CD4-positive, alpha-beta T cell treated with Interleukin-15 for 1 hour (primary cell): ENCODE measurements around the gene TM9SF2.
"Not testable (repeated sequence)": the region's sequence is repeated elsewhere in the genome, so short reads cannot be mapped to it uniquely, and the experiment has no call there.

ENCODE experiments used
- DNase-seq: peaks from one replicate; pipeline ENCODE4 v3.0.0-alpha.2; 2020

The TM9SF2 gene

GRCh38 chr13:99542788-99543406, 41.6 kb downstream of the TM9SF2 start:
- peak; percentile 72 for DNase-seq

GRCh38 chr13:99545361-99545760, 44.1 kb downstream of the TM9SF2 start:
- DNase-seq = no peak

DNA sequence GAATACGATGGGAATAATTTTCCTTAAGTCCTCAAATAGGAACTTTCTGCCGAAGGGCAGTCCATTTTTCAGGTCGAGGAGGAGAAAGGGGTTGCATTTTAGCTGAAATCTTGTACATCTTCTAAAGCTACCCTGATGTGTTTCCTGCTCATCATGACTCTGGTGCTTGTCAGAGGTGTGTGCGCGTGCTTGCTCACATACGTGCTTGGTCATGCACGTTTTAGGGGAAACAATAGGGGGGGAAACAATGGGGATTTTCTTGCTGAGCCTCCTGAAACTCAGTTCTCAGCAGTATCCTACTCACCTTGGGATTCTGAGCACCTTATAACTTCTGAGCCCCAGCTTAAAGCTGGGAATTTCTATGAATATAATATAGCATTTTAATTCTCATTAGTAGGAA, 44.7 kb downstream of the TM9SF2 start:
- no peak for DNase-seq

- DNase-seq = no peak
Observed at GRCh38 chr13:99546878-99547277, 45.6 kb downstream of the TM9SF2 start.

GRCh38 chr13:99548448-99548847, 47.2 kb downstream of the TM9SF2 start:
- no peak for DNase-seq

DNA sequence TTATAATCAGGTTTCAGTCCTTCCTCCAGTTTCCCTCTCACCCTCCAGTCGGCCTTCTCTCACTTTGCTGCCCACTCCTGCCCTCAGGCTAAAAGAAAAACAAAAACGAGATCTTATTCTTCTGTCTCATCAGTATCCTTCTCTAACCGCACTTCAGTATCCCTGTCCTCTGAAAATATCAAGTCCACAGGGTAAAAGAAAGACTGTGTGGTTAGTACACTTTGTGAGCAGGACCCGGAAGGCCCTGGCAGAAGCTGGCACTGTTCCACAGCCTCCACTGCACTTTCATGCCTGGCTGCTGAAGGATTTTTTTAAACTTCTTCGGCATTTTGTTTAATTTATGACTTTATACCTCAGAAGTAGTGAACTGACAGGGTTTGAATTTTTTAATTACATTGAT, 51.8 kb downstream of the TM9SF2 start:
- no peak for DNase-seq

DNA sequence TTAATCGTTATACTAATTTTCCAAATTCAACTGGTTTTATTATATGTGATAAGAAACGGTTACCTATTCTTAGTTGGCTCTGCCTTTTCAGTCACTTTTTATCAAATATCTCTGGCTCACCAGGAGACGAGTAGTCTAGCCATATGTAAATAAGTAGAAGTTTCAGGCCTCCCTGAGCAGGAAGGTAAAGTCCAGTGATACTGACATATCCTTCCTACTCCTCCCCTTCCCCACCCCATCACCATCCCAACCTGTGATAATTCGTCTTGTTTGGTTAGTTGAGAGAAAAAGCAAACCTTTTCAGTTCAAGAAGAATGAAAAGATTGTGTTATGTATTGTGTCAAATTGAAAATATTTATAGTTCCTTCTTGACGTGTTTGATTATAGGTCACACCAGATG, 53.9 kb downstream of the TM9SF2 start:
- DNase-seq = no peak

GRCh38 chr13:99556867-99557443, 55.7 kb downstream of the TM9SF2 start:
- DNase-seq = no peak

- DNase-seq = no peak
Observed at GRCh38 chr13:99558570-99559180, 57.4 kb downstream of the TM9SF2 start.

DNA sequence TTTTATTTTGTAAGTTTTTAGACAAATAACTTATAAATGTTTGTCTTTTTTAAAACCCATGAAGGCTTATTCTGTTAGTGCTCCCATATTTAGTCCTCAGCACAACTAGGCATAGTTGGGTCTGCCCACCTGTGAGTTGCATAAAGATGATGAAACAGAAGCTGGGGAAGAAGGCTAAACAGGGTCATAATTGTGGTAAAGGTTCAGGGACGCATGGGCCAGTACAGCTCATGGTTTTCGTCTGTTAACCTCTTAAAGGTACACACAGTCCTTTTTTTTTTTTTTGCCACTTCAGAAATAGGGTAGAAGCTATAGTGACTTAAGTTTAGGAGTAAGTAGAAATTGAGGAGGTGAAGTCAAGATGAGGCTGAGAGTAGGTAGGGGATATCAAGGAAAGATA, 58.3 kb downstream of the TM9SF2 start:
- no peak for DNase-seq

DNA sequence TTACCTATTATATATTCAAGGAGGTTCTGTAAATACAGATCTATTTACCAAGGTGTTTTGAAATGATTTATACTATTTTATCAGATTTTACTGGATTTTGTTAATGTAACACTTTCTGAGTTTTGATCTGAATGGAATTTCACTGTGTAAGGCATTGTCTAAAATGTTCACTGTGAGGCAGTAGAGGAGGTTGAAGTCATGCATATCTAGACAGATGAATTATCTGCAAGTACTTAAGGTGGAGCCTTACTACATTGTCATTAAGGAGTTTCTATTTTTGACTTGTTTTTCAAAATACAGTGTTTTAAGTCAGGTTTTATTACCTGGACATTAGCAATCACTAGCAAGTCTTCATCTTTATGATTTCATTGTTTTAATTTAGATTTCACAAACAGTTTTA, 62.1 kb downstream of the TM9SF2 start:
- no peak for DNase-seq

- DNase-seq = no peak
Observed at GRCh38 chr13:99564386-99564785, 63.1 kb downstream of the TM9SF2 start.

DNA sequence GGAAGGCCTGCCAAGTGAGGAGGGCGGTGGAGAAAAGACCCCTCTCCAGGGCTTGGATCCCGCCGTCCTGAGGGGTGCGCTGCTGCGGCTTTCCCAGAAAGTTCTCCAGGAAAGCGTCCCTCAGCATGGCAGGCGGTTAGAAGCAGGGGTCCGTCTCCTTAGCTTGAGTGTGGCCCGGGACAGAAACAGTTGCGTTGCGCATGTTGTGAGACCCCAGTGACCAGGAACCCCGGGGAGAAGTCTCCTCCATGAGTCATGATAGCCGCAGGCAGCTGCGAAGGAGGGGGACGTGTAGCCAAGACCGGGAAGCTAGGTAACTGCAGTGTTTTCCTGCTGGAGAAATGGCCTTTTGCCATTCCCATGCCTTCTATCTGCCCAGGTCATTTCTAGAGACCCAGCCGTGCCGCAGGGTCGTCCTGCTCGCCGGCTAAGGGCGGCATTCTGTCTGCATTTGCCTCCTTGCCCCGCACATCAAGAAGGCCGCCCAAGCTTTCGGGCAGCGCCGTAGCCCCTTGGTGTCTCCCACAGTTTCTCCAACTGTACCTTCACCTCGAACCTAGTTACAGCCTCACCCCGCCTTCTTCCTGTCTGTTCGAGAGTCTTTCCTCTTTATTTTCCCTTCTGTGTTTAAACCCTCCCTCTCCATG, 64.3 kb downstream of the TM9SF2 start:
- no peak for DNase-seq

GRCh38 chr13:99566125-99567083, 65.1 kb downstream of the TM9SF2 start:
- DNase-seq = no peak

DNA sequence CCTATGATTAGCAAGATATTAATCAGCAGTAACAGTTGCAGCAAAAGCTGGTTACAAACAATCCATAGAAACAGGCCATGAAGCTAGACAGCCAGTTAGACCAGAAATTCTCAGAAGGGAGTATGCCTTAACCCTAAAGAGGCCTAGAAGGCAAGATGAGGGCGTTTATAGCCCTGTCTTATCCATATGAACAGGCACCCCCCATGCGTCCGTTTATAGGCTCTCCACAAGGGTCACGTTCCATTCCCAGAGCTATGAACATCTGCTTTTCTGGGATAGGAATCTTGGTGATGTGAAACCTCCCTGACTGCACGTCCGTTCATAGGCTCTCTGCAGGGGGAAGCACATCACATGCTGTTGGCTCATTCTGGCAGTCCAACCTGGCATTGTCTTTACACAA, 67.6 kb downstream of the TM9SF2 start:
- not testable (repeated sequence) for DNase-seq

GRCh38 chr13:99572131-99572530, 70.9 kb downstream of the TM9SF2 start:
- no peak for DNase-seq

GRCh38 chr13:99572921-99573320, 71.6 kb downstream of the TM9SF2 start:
- DNase-seq = no peak

GRCh38 chr13:99575376-99576120, 74.3 kb downstream of the TM9SF2 start:
- no peak for DNase-seq

GRCh38 chr13:99577934-99578917, 77.0 kb downstream of the TM9SF2 start:
- no peak for DNase-seq

- DNase-seq = no peak
Observed at GRCh38 chr13:99580500-99581268, 79.4 kb downstream of the TM9SF2 start.
